BJ (cell line): ENCODE data around the gene MRPL33. TPM values are rescaled to one million over a fixed set of nuclear protein-coding genes. Genes with fewer than 3 reads are reported as not detected.

Source experiments
- CTCF ChIA-PET: fragments of 350-600 bp; formaldehyde crosslinking; extraction: SDS; loops from one replicate; lab custom pipeline; 2021; ENCODE audit warnings: antibody characterized with exemption, inconsistent platforms; lab: Yijun Ruan, JAX
- POLR2A ChIA-PET: fragments of 300-600 bp; sonication (Branson Sonifier 250); formaldehyde crosslinking; extraction: SDS; loops from one replicate; lab custom pipeline; 2021; ENCODE audit warnings: antibody characterized with exemption; lab: Charles Lee
- DNase-seq: peaks from one replicate; pipeline ENCODE4 v3.0.0-alpha.2; 2011; ENCODE audit warnings: low read depth
- H3K27me3 ChIP-seq: 2 replicates; pipeline ENCODE4 v1.6.0; 2011; ENCODE audit warnings: low read length; ENCODE audit not compliant: control insufficient read depth, insufficient read depth
- H3K36me3 ChIP-seq: 2 replicates; pipeline ENCODE4 v1.5.1; 2011; ENCODE audit warnings: low read length; ENCODE audit not compliant: control insufficient read depth, insufficient read depth
- H3K4me3 ChIP-seq: 2 replicates; pipeline ENCODE4 v1.5.1; 2011; ENCODE audit warnings: low read depth, mild to moderate bottlenecking, control low read depth, low read length
- polyA plus RNA-seq: library from polyadenylated mRNA; depleted of rRNA; stranded (reverse); fragments of >200 nt; gene quantifications from 2 replicates; pipeline ENCODE4 v1.2.3, GENCODE V29; 2011
- TF ChIP-seq, protein P1 (sequence below): IDR thresholded peaks from 2 replicates; pipeline ENCODE4 v1.5.1; 2011; ENCODE audit warnings: low read depth, mild to moderate bottlenecking, control low read depth, inconsistent platforms, low read length, moderate library complexity; ENCODE audit not compliant: insufficient read depth

MRPL33 gene
- polyA plus RNA-seq, 1 experiment: 31.0 TPM

DNA sequence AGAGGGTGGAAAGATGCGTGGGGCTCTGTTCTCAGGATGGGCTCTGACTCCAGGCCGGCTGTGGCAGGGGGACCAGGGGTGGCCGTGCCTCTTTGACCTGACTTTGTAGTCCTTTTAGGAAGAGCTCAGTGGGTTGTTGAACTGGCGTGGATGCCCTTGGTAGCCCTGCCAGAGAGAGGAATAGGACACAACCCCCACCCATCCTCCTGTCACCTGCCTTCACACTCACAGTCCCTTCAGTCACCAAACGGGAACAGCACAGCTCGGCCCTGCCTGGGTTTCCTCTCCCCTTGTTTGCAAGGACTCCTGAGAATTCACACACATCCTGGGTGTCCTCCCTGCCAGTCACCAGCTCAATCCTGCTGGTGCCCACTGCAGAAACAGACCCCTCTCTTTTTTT, 20.1 kb upstream of the MRPL33 start:
- Histone ChIP-seq H3K36me3 (no peaks in the 10 kb centered on the region), H3K4me3 (no peak overlapping the region), H3K27me3 (no peaks in the 10 kb centered on the region)
- ChIA-PET POLR2A (no interaction called here), CTCF (interaction anchor here (0.7 to 1.0 kb wide), 3 partner anchors 44 to 703 kb away, joined by 3 to 4 read pairs (median 3); no protein-coding TSS in a partner anchor)
- TF ChIP-seq, protein P1, sequence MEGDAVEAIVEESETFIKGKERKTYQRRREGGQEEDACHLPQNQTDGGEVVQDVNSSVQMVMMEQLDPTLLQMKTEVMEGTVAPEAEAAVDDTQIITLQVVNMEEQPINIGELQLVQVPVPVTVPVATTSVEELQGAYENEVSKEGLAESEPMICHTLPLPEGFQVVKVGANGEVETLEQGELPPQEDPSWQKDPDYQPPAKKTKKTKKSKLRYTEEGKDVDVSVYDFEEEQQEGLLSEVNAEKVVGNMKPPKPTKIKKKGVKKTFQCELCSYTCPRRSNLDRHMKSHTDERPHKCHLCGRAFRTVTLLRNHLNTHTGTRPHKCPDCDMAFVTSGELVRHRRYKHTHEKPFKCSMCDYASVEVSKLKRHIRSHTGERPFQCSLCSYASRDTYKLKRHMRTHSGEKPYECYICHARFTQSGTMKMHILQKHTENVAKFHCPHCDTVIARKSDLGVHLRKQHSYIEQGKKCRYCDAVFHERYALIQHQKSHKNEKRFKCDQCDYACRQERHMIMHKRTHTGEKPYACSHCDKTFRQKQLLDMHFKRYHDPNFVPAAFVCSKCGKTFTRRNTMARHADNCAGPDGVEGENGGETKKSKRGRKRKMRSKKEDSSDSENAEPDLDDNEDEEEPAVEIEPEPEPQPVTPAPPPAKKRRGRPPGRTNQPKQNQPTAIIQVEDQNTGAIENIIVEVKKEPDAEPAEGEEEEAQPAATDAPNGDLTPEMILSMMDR: no peak
- no peak for DNase-seq

DNA sequence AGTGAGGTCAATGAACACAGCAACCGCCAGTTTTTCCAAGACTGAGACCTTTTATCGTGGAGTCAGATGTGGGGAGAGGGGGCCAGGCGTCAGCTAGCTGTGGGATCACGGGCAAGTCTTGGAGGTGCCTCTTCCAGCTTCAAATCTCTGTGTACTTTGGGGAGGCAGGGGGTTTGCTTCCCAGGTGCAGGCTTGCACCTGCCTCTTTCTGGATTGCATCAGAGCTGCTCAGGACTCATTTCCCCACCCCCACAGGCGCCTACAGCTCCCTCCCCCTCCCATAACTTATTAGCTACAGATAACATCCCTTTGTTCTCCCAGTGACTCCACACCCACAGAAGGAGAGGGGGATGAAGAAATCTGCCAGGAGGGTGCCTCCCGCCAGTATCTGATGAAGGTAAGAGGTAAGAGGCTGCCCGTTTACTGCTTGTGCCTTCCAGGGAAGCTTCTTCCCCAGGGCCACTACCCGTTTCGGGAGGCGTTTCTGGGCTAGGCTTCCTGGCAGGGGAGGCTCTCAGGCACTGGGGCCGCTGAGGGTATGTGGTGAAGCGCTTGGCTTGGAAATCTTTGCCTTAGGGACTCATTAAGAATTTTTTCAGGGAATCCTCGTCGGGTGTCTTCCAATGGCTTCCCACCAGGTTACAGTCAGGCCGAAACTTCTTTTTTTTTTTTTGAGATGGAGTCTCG, 18.8 kb upstream of the MRPL33 start:
- no peak overlapping the region for H3K4me3 ChIP-seq
- ChIA-PET POLR2A (no interaction called here), CTCF (interaction anchor here (0.8 to 3.5 kb wide), 8 partner anchors 20 to 702 kb away, joined by 3 to 19 read pairs (median 5); partner anchors contain the start of gene MRPL33)
- no peak for DNase-seq
- TF ChIP-seq, protein P1: no peak
- no peaks in the 10 kb centered on the region for H3K36me3 ChIP-seq
- no peaks in the 10 kb centered on the region for H3K27me3 ChIP-seq

DNA sequence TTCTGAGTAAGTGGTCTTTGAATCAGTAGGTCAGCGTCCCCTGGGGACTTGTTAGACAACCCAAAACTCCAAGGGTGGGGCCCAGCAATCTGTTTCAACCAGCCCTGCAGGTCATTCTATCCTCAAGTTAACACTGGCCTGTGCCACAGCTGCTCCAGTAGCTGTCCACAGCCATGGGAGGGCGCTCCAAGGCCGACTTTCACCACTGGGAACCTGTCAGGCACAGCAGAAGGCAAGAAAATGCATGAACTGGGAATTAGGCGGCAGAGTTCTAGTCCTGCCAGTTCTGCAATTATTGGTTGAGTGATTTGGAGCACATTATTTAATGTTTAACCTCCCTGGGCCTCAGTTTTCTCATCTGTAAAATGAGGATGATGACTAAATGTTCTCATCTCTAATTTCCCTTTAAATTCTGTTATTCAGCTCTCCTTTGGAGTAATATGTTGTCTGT, 17.4 kb upstream of the MRPL33 start:
- no peaks in the 10 kb centered on the region for H3K36me3 ChIP-seq
- ChIA-PET CTCF (interaction anchor here (0.6 to 3.5 kb wide), 25 partner anchors 18 to 813 kb away, joined by 3 to 19 read pairs (median 5); partner anchors contain the start of gene MRPL33), POLR2A (no interaction called here)
- TF ChIP-seq, protein P1: peak; percentile 98
- no peak overlapping the region for H3K4me3 ChIP-seq
- no peak for DNase-seq
- H3K27me3 ChIP-seq: no peaks in the 10 kb centered on the region

DNA sequence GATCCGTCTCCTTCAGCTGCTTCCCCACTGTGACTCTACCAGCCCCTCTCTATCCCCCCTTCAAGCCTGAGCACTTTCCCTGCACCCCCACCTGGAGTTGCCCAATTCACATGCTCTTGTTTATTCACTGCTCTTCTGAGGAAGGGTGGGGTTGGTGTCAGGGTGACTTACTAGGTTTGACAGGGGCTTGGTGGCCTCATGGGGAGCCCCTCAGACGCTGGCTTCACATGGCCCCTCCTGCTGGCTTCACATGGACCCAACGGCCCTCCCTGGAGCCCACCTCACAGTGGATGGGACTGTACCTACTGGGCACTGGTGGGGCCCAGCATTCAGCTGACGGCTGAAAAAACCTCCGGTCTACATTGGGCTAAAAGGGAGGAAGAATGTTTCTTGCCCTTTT, 16.7 kb upstream of the MRPL33 start:
- CTCF ChIA-PET: interaction anchor here (0.6 to 3.5 kb wide), 25 partner anchors 9 to 812 kb away, joined by 3 to 19 read pairs (median 4); partner anchors contain the start of gene MRPL33
- DNase-seq: no peak
- TF ChIP-seq, protein P1: no peak
- H3K36me3 ChIP-seq: no peaks in the 10 kb centered on the region
- no peak overlapping the region for H3K4me3 ChIP-seq
- no peaks in the 10 kb centered on the region for H3K27me3 ChIP-seq
- POLR2A ChIA-PET: no interaction called here

DNA sequence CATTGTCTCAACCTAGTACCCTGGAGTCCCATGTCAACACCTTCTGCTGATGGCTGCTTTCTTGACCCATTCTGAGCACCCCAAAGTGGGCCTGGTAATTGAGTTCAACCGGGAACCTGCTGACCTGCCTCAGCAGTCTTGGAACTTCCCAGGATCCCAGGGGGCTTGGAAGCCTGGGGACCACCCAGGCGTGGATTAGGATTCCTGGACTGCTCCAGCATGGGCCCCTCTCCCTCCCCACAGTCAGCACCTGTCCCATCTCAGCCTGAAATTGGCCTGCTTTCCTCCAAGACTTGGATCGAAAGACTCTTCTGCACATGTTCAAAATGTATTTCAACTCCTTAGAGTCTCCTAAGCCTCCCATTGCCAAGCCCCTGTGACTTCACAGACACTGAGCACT, 15.4 kb upstream of the MRPL33 start:
- no peak for DNase-seq
- POLR2A ChIA-PET: no interaction called here
- H3K4me3 ChIP-seq: no peak overlapping the region
- TF ChIP-seq, protein P1: no peak
- H3K36me3 ChIP-seq: no peaks in the 10 kb centered on the region
- no peaks in the 10 kb centered on the region for H3K27me3 ChIP-seq
- CTCF ChIA-PET: interaction anchor here (1.0 kb wide), 1 partner anchor 11 kb away, joined by 5 read pairs; no protein-coding TSS in a partner anchor
